Peyer's patch (tissue), 4 donors: ENCODE data around the gene C12orf76.

Experiments used
- CTCF ChIP-seq, 6 experiments: fragments of 450-650 bp in 4 of 6; fragments of 200-600 bp in 2 of 6; sonication (generic) in 1 of 6; IDR thresholded peaks; one replicate each; pipeline ENCODE4 v1.5.1; 2017 to 2019; ENCODE audit warnings: antibody characterized with exemption in 6 of 6, mild to moderate bottlenecking in 3 of 6, moderate library complexity in 1 of 6
- POLR2A ChIP-seq, 2 donors: fragments of 450-650 bp; IDR thresholded peaks; one replicate each; pipeline ENCODE4 v1.5.1; 2017; ENCODE audit warnings: antibody characterized with exemption in 2 of 2, mild to moderate bottlenecking in 2 of 2, moderate library complexity in 2 of 2

DNA sequence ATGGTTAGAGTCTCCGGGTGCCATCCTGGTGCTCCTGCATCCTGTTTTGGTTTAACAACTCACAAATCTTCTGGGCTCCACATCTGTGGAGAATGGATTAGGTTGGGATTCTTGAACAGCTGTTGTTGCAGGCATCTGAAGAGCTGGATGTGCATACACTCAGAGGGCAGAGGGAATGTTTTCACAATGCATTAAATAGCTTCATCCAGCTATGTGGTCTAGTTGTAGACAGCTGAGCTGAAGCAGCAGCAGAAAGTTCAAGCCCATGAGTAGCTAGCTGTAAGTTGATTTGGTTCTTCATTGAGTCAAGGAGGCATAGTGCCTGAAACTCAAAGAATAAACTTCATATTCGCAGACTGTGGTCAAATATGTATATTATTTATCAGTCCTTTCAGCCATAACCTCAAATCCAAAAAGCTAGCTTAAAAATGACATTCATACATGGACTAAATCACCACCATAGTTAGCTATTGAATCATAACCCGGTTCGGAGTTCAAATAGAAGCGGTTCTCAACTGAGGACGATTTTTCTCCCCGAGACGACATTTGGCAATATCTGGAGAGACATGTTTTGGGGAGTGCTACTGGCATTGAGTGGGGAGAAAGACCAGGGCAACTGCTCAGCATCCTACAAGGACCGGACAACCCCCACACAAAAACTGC, 50.0 kb downstream of the C12orf76 start:
- no peak for TF ChIP-seq CTCF (IDR thresholded peaks at IDR 0.05)
- no peak for TF ChIP-seq POLR2A (IDR thresholded peaks at IDR 0.05)
